Esophagus squamous epithelium (tissue), 4 donors: ENCODE measurements around the gene PHPT1.
"Not testable (repeated sequence)": the region's sequence is repeated elsewhere in the genome, so short reads cannot be mapped to it uniquely, and the experiment has no call there.

Source experiments
- CTCF ChIP-seq, 6 experiments: fragments of 450-650 bp in 4 of 6; fragments of 200-600 bp in 2 of 6; sonication (generic) in 2 of 6; IDR thresholded peaks; one replicate each; pipeline ENCODE4 v1.5.1; 2016 to 2019; ENCODE audit warnings: antibody characterized with exemption in 6 of 6, mild to moderate bottlenecking in 4 of 6, moderate library complexity in 4 of 6
- POLR2A ChIP-seq, 4 donors: fragments of 450-650 bp; IDR thresholded peaks; one replicate each; pipeline ENCODE4 v1.6.1; 2017; ENCODE audit warnings: antibody characterized with exemption in 4 of 4, mild to moderate bottlenecking in 4 of 4, moderate library complexity in 3 of 4

DNA sequence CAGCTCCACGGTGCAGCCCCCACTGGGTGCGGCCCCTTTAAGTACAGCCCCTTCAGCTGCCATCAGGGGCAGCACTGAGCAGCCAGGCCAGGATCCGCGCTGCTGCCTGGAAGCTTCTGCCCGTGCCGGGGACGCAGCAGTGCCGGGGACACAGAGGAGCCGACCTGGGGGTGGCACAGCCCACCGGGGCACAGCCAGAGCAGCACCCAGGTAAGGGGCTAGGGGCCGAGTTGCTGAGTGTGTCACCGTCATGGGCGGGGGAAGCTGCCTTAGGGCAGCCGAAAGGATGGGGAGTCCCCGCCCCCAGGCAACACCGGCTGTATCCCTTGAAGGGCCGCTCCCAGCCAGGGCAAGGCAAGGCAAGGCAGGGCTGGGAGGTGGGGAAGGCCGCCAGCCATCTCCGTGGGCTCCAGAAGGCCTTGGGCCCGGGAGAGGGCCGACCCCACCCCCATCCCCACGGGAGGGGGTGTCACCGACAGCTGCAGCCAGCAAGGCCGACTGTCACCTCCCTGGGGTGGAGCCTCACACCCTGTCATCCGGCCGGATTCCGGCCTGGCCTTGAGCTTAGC lies 6.7 kb upstream of the PHPT1 start, which contains the start of gene AJM1:
- peak; percentile 68 to 89 (median 80) for TF ChIP-seq CTCF (IDR thresholded peaks at IDR 0.05)
- TF ChIP-seq POLR2A (IDR thresholded peaks at IDR 0.05), result not testable (repeated sequence)
